ENCODE data around the gene TSPAN31. TPM values are rescaled to one million over a fixed set of nuclear protein-coding genes. Genes with fewer than 3 reads are reported as not detected.

Gene TSPAN31
- total RNA-seq, 1 experiment from 2014 or later: 12.9 TPM

DNA sequence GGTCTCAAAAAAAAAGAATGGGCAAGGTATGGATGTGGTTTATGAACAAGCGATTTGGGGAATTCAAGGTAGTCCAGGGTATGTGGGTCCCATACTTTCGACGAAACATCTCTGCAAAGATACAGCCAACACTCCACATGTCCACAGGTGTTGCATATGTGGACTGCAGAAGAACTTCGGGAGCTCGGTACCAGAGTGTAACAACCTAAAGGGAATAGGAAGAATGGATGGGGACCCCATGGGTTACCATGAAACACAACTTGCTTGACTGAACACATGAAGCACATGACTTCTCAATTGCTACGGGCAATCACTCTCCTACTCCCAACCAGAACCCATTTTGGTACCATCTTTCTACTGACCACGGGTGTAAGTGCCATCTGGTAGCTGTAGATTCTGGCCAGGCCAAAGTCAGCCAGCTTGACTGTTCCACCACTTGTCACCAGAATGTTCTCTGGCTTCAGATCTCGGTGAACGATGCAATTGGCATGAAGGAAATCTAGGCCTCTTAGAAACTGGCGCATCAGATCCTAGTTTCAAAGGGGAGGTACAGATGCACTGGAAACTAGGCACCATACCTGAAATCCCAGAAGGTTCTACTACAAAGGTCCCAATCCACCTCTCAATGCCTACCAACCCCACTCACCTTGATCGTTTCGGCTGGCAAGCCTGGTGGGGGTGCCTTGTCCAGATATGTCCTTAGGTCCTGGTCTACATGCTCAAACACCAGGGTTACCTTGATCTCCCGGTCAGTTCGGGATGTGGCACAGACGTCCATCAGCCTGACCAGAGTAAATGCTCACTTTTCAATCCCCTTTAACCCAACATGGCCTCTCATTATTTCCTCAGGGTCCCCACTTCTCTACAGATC lies 6.0 kb downstream of the TSPAN31 start:
- peaks cover 21% of the 10 kb centered on the region for H3K27me3 ChIP-seq (ENCODE audit: control insufficient read depth, insufficient read depth, low read length)
- no peak for DNase-seq
- H3K36me3 ChIP-seq (replicated peaks; ENCODE audit: control insufficient read depth, insufficient read depth, low read length): peaks cover 23% of the 10 kb centered on the region

DNA sequence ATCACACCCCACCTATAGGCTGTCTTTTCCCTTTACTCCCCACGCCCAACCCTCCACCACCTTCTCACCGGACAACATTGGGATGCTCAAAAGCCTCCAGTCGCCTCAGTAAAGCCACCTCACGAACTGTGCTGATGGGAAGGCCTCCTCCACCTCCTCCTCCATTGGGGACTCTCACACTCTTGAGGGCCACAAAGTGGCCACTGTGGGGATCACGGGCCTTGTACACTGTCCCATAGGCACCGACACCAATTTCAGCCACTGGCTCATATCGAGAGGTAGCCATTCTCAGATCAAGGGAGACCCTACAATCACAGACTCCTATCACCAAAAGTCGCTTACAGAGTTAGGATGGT lies 6.6 kb downstream of the TSPAN31 start:
- Histone ChIP-seq H3K4me3 (ENCODE audit: insufficient read depth, low read depth, low read length) (peak overlapping the region; percentile 82), H3K27me3 (ENCODE audit: control insufficient read depth, insufficient read depth, low read length) (peaks cover 28% of the 10 kb centered on the region)
- DNase-seq: no peak

More for the DNA sequence above, 6.0 kb downstream of the TSPAN31 start:
- peak overlapping the region; percentile 82 for H3K4me3 ChIP-seq (ENCODE audit: insufficient read depth, low read depth, low read length)

DNA sequence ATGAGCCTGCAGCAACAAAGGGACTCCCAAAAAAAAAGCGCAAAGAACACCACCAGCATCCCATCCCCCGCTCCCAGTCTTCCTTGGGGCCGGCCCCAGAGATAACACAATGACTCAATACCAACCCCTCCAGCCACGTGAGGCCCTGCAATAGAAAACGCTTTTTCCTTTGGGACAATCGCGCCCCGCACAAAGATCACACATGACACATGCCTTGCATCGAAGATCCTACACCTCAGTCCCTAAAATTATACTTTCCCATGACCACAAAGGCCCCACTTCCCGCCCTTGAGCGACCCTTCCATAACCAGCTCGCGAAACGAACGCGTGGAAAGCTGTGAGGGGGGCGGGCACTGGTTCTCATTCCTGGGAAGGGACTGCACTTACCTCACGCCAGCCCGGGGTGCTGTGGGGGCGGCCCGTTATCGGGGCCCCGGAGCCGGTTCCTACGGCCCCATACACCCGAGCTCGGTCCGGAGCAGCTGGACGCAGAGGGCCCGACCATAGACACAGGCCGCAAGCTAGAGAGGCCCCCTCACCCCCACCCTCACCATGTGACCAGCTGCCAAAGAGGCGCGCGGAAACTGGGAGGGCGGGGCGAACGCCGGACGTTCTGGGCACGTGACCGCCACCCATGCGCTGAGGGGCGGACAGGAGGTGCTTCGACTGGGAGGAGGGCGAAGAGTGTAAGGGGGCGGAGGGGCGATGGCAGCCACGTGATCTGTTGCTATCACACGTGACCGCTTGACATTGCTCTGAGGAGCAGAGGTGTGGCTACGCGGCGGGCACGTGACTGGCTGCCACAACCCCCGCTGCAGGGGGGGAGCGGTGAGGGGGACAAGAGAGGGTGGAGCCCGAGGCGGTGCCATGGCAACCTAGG lies 7.2 kb downstream of the TSPAN31 start, which contains the start of gene CDK4:
TSS of gene CDK4 (minus strand) at position 523 of the 880 bp plus-strand sequence. CDS start 593 bp downstream, outside the sequence.
- Histone ChIP-seq H3K36me3 (replicated peaks; ENCODE audit: control insufficient read depth, insufficient read depth, low read length) (peaks cover 19% of the 10 kb centered on the region), H3K4me3 (ENCODE audit: insufficient read depth, low read depth, low read length) (peak within 1 kb of the TSS; percentile 82), H3K27me3 (ENCODE audit: control insufficient read depth, insufficient read depth, low read length) (peaks cover 34% of the 10 kb centered on the region)
- peak; percentile 98 for DNase-seq

More for the DNA sequence above, 6.6 kb downstream of the TSPAN31 start:
- peaks cover 22% of the 10 kb centered on the region for H3K36me3 ChIP-seq (replicated peaks; ENCODE audit: control insufficient read depth, insufficient read depth, low read length)

DNA sequence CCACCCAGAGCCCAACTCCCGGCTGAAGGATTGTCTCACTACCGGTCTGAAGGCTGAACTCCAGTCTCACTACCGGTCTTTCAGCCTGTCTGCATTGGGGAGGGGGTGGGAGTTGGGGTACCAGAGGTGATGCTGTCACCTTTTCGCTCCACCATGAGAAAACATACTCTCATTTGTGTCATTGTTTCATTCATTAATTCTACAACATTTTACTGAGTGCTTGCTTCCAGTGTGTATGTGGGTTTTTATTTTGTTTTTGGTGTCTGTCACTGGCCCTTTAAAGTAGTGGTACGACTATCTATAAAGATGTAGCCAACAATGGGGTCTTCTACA lies 7.8 kb downstream of the TSPAN31 start:
- peaks cover 37% of the 10 kb centered on the region for H3K27me3 ChIP-seq (ENCODE audit: control insufficient read depth, insufficient read depth, low read length)
- peaks cover 16% of the 10 kb centered on the region for H3K36me3 ChIP-seq (replicated peaks; ENCODE audit: control insufficient read depth, insufficient read depth, low read length)
- DNase-seq: no peak
- H3K4me3 ChIP-seq (ENCODE audit: insufficient read depth, low read depth, low read length): no peak overlapping the region

DNA sequence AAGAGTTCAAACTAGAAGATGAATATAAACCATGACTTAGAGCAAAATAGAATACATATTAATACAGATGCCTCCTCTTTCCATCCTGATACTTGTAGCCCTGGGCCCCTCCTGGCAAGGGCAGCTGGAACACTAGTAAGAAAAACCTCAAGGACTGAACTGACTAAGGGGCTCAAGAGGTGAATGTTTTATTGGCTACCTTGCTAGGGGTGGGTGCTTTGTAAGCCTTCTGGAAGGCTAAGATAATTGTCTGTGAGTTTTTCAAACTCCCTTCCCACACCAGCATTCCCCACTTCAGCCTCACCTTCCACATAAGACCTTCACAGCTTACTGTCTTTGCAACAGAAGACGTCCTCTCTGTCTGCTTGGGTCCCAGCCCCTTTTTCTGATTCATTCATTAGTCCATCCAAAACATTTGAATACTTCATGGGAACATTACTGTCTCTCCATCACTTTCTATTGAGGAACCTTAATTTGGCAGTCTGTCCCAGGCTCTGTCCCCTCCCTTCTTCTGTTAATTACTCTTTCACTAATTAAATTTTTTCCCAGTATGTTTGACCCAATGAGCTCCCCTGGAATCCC lies 9.0 kb downstream of the TSPAN31 start:
- peaks cover 49% of the 10 kb centered on the region for H3K27me3 ChIP-seq (ENCODE audit: control insufficient read depth, insufficient read depth, low read length)
- DNase-seq: no peak
- peaks cover 12% of the 10 kb centered on the region for H3K36me3 ChIP-seq (replicated peaks; ENCODE audit: control insufficient read depth, insufficient read depth, low read length)
- no peak overlapping the region; the same call in 1 of the 2 replicates for H3K4me3 ChIP-seq (ENCODE audit: insufficient read depth, low read depth, low read length)

DNA sequence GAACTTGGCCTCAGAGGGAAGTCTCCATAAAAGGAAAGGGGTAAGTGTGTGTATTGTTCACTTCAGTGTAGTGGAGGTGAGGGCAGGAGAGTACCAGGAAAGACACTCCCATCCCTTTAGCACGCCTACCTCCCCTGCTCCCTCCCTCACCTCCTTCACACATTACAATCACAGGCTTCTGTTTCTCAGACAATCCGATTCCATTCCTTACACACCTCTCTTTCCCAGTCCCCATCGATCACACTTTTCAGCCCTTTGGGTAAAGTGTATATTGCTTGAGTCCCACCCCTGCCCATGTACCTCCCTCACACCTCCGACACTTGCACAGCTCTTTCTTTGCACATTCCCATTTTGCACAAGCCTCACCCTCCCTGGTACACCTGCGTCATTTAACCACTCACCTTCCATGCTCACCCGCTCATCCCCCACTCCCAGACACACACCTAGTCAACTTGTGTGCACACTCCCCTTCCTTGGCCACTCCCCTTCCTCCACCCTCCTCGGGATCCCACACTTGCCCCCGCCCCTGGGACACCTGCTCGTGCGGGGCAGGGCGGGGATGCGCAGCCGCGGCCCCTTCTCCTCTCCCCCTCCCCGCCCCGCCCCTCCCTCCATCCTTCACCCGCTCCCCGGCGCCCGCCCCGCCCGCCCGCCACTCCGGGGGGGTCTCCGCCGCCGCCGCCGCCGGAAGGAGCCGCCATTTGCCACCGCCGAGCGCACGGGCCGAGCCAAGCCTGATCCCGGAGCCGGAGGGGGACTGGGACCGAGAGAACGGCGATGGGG lies 9.8 kb downstream of the TSPAN31 start, which contains the start of gene MARCHF9:
TSS of gene MARCHF9 (plus strand) at position 693 of the 783 bp plus-strand sequence. CDS start 426 bp downstream, outside the sequence.
- H3K4me3 ChIP-seq (ENCODE audit: insufficient read depth, low read depth, low read length): peak within 1 kb of the TSS; percentile 49
- peaks cover 53% of the 10 kb centered on the region for H3K27me3 ChIP-seq (ENCODE audit: control insufficient read depth, insufficient read depth, low read length)
- H3K36me3 ChIP-seq (replicated peaks; ENCODE audit: control insufficient read depth, insufficient read depth, low read length): peaks cover 7% of the 10 kb centered on the region
- DNase-seq: peak; percentile 94

DNA sequence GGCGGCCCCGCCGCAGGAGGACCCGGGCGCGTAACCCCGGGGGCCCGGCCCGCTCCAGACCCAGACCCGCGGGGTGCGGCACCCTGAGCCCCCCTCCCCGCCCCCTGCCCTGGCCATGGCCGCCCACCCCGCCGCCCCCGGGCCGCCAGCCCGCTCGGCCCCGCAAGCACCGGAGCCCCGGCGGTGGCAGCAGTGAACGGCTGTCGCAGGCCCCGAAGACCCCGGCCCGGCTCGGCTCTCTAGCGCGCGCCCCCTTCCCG lies 10.3 kb downstream of the TSPAN31 start:
- H3K36me3 ChIP-seq (replicated peaks; ENCODE audit: control insufficient read depth, insufficient read depth, low read length): peaks cover 6% of the 10 kb centered on the region
- H3K4me3 ChIP-seq (ENCODE audit: insufficient read depth, low read depth, low read length): peak overlapping the region; percentile 49
- DNase-seq: no peak
- H3K27me3 ChIP-seq (ENCODE audit: control insufficient read depth, insufficient read depth, low read length): peaks cover 53% of the 10 kb centered on the region

DNA sequence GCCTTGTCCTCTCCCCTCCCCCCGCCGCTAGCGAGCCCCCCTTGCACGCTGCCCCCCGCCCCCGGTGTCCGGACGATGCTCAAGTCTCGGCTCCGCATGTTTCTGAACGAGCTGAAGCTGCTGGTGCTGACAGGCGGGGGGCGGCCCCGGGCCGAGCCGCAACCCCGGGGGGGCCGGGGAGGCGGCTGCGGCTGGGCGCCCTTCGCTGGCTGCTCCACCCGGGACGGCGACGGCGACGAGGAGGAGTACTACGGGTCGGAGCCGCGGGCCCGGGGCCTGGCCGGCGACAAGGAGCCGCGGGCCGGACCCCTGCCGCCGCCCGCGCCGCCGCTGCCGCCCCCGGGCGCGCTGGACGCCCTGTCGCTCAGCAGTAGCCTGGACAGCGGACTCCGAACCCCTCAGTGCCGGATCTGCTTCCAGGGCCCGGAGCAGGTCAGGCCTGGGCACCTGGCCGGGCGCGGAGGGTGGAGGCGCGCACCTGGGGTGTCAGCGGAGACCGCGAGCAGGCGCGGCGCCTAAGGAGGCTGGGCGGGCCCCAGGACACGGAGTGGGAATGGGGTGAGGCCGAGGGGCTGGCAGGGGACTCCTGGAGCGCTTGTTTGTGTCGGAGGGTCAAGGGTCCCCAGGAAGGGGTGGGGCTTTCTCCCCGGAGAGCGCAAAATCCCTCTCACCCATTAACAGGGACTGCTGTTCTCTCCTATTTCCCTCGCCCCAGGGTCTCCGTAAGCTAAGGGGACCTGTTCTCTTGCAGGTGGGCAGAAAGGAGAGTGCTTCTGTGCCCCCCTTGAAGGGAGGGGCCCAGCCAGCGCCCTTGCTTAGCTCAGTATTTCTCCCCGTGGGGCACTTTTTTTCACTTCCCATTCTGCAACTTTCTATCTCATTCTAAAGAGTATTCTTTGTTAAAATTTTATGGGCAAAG lies 10.9 kb downstream of the TSPAN31 start:
- DNase-seq: peak; percentile 78
- Histone ChIP-seq H3K36me3 (replicated peaks; ENCODE audit: control insufficient read depth, insufficient read depth, low read length) (peaks cover 1% of the 10 kb centered on the region), H3K27me3 (ENCODE audit: control insufficient read depth, insufficient read depth, low read length) (peaks cover 55% of the 10 kb centered on the region), H3K4me3 (ENCODE audit: insufficient read depth, low read depth, low read length) (peak overlapping the region; percentile 49)

DNA sequence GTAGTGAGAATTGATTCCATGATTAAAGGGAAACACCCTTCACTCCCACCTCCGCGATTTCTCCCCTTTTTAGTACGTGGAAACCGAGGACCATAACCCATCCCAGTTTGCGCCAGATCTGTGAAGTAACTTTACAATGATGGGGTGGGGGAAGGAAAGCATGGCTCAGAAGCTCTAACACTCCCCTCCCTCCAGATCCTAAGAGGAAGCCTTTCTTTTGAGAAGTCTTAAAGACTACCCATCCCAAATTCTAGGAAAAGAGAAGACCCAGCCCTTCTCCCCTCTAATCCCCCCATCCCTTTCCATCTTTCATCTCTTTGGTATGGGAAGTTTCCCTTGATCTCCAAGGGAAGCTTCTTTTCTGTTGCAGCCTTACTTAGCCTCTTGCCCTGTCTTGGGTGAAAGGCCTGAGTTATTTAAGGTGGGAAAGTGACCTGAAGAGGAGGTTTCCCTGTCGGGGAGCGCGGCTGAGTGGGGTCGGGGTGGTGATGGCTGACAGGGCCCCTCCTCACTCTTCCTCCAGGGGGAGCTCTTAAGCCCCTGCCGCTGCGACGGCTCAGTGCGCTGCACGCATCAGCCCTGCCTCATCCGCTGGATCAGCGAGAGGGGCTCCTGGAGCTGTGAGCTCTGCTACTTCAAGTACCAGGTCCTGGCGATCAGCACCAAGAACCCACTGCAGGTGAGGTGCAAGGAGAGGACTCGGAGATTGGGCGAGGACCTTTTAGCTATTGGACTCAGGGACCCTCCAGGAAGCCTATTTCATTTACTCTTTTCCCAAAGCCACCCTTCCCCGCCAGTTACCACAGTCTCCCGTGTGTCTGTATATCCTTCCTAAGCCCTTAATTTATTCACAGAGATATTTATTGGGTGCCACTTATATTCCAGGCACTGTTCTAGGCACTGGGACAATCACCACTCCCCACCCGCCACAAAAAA lies 11.8 kb downstream of the TSPAN31 start:
- no peak overlapping the region for H3K4me3 ChIP-seq (ENCODE audit: insufficient read depth, low read depth, low read length)
- H3K27me3 ChIP-seq (ENCODE audit: control insufficient read depth, insufficient read depth, low read length): peaks cover 64% of the 10 kb centered on the region
- H3K36me3 ChIP-seq (replicated peaks; ENCODE audit: control insufficient read depth, insufficient read depth, low read length): no peaks in the 10 kb centered on the region
- DNase-seq: peak; percentile 97

DNA sequence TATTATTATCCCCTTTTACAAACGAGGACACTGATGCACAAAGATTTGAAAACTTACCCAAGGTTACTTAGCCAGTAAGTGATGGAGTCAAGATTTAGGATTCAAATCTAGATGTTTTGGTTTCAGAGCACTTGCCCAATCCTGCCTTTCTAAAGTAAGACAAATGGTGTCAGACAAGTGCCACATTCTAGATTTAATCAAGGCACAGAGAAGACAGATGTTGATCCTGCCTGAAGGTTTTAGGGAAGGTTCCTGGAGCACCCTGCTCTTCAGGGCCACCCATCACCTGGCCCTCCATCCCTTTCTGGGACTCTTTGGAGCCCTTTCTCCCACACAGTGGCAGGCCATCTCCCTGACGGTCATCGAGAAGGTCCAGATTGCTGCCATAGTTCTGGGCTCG lies 12.9 kb downstream of the TSPAN31 start:
- Histone ChIP-seq H3K27me3 (ENCODE audit: control insufficient read depth, insufficient read depth, low read length) (peaks cover 73% of the 10 kb centered on the region), H3K4me3 (ENCODE audit: insufficient read depth, low read depth, low read length) (no peak overlapping the region), H3K36me3 (replicated peaks; ENCODE audit: control insufficient read depth, insufficient read depth, low read length) (no peaks in the 10 kb centered on the region)
- DNase-seq: no peak

DNA sequence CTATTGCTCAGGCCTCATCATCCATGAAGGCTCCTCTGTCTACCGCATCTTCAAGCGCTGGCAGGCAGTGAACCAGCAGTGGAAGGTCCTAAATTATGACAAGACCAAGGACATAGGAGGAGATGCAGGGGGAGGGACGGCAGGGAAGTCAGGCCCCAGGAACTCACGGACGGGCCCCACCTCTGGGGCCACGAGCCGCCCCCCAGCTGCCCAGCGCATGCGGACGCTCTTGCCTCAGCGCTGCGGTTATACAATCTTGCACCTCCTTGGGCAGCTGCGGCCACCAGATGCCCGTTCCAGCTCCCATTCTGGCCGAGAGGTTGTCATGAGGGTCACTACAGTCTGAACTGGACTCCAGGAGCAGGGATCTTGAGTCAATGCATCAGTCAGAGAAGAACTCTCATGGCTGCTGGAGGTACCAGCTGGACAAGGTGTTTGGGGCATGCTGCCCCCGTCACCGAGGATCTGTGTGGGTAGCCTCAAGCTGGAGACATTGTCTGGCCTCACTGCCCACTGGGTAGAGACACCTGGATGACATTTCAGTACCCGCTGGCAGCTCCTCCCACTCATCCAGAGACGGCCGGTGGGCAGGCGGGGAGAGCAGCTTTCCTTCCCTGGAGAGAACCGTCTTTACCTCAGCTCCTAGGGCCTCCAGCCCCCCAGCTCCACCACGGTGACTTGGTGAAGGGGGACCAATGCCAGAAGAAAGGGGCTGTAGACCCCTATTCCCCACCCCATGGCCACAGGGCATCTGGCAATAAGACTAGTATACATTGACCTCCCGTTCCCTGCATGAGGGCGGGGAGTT lies 13.9 kb downstream of the TSPAN31 start:
- H3K36me3 ChIP-seq (replicated peaks; ENCODE audit: control insufficient read depth, insufficient read depth, low read length): no peaks in the 10 kb centered on the region
- no peak for DNase-seq
- peaks cover 78% of the 10 kb centered on the region for H3K27me3 ChIP-seq (ENCODE audit: control insufficient read depth, insufficient read depth, low read length)
- H3K4me3 ChIP-seq (ENCODE audit: insufficient read depth, low read depth, low read length): no peak overlapping the region

Data from H7 (cell line).